Tibial nerve (tissue), 3 donors: ENCODE data around the gene DCLK2.

Source experiments
- POLR2A ChIP-seq, 2 donors: fragments of 450-650 bp; IDR thresholded peaks; one replicate each; pipeline ENCODE4 v1.6.1; 2017; ENCODE audit warnings: antibody characterized with exemption in 2 of 2, mild to moderate bottlenecking in 2 of 2, moderate library complexity in 2 of 2
- TF ChIP-seq, protein P1 (sequence below), 5 experiments: fragments of 200-600 bp in 3 of 5; fragments of 450-650 bp in 2 of 5; sonication (generic) in 3 of 5; IDR thresholded peaks; one replicate each; pipeline ENCODE4 v1.5.1; 2016 to 2019; ENCODE audit warnings: antibody characterized with exemption in 5 of 5, mild to moderate bottlenecking in 3 of 5, moderate library complexity in 2 of 5

DNA sequence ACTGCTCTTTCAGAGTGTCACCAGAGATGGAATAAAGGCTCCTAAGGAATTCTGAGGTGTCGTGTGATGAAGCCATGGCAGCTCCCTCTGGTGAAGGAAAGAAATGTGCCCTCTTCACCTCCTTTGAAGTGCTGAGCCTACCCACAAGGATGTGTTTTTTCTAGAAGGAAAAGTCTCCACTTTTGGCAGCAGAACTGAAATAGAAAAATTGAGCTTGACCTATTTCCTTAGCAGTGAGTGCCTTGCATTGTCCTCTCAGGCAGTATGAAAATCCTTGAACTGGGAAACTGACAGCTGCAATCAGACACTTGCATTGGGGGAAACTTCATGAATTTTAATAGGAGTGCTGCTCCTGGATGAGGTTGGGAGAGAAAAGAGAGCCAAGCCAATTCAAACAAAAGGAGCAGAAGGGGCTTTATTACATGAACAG, 95.2 kb downstream of the DCLK2 start:
- TF ChIP-seq, protein P1, sequence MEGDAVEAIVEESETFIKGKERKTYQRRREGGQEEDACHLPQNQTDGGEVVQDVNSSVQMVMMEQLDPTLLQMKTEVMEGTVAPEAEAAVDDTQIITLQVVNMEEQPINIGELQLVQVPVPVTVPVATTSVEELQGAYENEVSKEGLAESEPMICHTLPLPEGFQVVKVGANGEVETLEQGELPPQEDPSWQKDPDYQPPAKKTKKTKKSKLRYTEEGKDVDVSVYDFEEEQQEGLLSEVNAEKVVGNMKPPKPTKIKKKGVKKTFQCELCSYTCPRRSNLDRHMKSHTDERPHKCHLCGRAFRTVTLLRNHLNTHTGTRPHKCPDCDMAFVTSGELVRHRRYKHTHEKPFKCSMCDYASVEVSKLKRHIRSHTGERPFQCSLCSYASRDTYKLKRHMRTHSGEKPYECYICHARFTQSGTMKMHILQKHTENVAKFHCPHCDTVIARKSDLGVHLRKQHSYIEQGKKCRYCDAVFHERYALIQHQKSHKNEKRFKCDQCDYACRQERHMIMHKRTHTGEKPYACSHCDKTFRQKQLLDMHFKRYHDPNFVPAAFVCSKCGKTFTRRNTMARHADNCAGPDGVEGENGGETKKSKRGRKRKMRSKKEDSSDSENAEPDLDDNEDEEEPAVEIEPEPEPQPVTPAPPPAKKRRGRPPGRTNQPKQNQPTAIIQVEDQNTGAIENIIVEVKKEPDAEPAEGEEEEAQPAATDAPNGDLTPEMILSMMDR (IDR thresholded peaks at IDR 0.05), result no peak
- no peak for TF ChIP-seq POLR2A (IDR thresholded peaks at IDR 0.05)
